Hepatocyte (in vitro differentiated cells): Measurements from ENCODE around the gene PTGIS. TPM values are rescaled to one million over a fixed set of nuclear protein-coding genes. Genes with fewer than 3 reads are reported as not detected.

Experiments
- DNase-seq: peaks from one replicate; pipeline ENCODE4 v3.0.0-alpha.2; 2016; ENCODE audit warnings: low spot score
- H2AFZ ChIP-seq: fragments of 200-600 bp; sonication (generic); 2 replicates; pipeline ENCODE4 v1.6.0; 2016; ENCODE audit warnings: antibody characterized with exemption, mild to moderate bottlenecking
- H3K27ac ChIP-seq: fragments of 200-600 bp; sonication (generic); 2 replicates; pipeline ENCODE4 v1.5.1; 2016; ENCODE audit warnings: mild to moderate bottlenecking
- H3K27me3 ChIP-seq: fragments of 200-600 bp; sonication (generic); 2 replicates; pipeline ENCODE4 v1.6.1; 2016
- H3K36me3 ChIP-seq: fragments of 200-600 bp; sonication (generic); replicated peaks from 2 replicates; pipeline ENCODE4 v1.5.1; 2016; ENCODE audit warnings: low read depth; ENCODE audit not compliant: insufficient read depth
- H3K4me1 ChIP-seq: fragments of 200-600 bp; sonication (generic); 2 replicates; pipeline ENCODE4 v1.5.1; 2016; ENCODE audit warnings: mild to moderate bottlenecking, moderate library complexity; ENCODE audit not compliant: insufficient read depth
- H3K4me2 ChIP-seq: fragments of 200-600 bp; sonication (generic); 2 replicates; pipeline ENCODE4 v1.6.0; 2016
- H3K4me3 ChIP-seq: fragments of 200-600 bp; sonication (generic); 2 replicates; pipeline ENCODE4 v1.5.1; 2016; ENCODE audit warnings: mild to moderate bottlenecking
- H3K79me2 ChIP-seq: fragments of 200-600 bp; sonication (generic); 2 replicates; pipeline ENCODE4 v1.6.0; 2017; ENCODE audit warnings: mild to moderate bottlenecking
- H3K9me2 ChIP-seq: fragments of 200-600 bp; sonication (generic); replicated peaks from 2 replicates; pipeline ENCODE4 v1.6.0; 2017; ENCODE audit warnings: mild to moderate bottlenecking; ENCODE audit not compliant: insufficient read depth
- H3K9me3 ChIP-seq: fragments of 200-600 bp; sonication (generic); 2 replicates; pipeline ENCODE4 v1.5.1; 2016; ENCODE audit warnings: low read depth, mild to moderate bottlenecking
- H4K20me1 ChIP-seq: fragments of 200-600 bp; sonication (generic); 2 replicates; pipeline ENCODE4 v1.6.0; 2016; ENCODE audit warnings: mild to moderate bottlenecking; ENCODE audit not compliant: insufficient read depth, poor library complexity, severe bottlenecking
- CTCF ChIP-seq: fragments of 200-600 bp; sonication (generic); IDR thresholded peaks from 2 replicates; pipeline ENCODE4 v1.5.1; 2016; ENCODE audit warnings: antibody characterized with exemption, mild to moderate bottlenecking; ENCODE audit not compliant: poor library complexity
- EZH2 ChIP-seq: fragments of 200-600 bp; sonication (generic); IDR thresholded peaks from 2 replicates; pipeline ENCODE4 v1.6.1; 2016; ENCODE audit warnings: antibody characterized with exemption, mild to moderate bottlenecking, borderline replicate concordance
- EZH2phosphoT487 ChIP-seq: fragments of 200-600 bp; sonication (generic); IDR thresholded peaks from one replicate; pipeline ENCODE4 v1.6.1; 2018; ENCODE audit warnings: antibody characterized with exemption, mild to moderate bottlenecking, low read depth, moderate library complexity; ENCODE audit not compliant: unreplicated experiment, severe bottlenecking
- WGBS: methylation state at CpG from one replicate; pipeline ENCODE4 v1.1.6; 2016; ENCODE audit warnings: low lambda C conversion rate; ENCODE audit errors: missing lambda C conversion rate; 5-methylcytosine and 5-hydroxymethylcytosine counted together
- polyA plus RNA-seq: library from polyadenylated mRNA; unstranded; fragments of >200 nt; fragmentation: Nextera tagmentation; extraction: Ambion mirVana; gene quantifications from 2 replicates; pipeline ENCODE4 v1.2.1, GENCODE V29; 2016
- total RNA-seq: library from RNA; depleted of rRNA; stranded (reverse); fragments of >200 nt; gene quantifications from 2 replicates; pipeline ENCODE4 v1.2.3, GENCODE V29; 2014

Gene PTGIS
- total and polyA plus RNA-seq, 2 experiments from 2014 or later = 25.4 to 26.1 TPM

GRCh38 chr20:49526568-49526967 lies 41.4 kb downstream of the PTGIS start:
- DNase-seq = no peak
- Histone ChIP-seq H3K27me3 (no peaks in the 10 kb centered on the region), H3K9me2 (no peaks in the 10 kb centered on the region), H3K4me1 (no peaks in the 10 kb centered on the region), H3K79me2 (no peaks in the 10 kb centered on the region), H2AFZ (no peak overlapping the region), H3K27ac (no peak overlapping the region), H4K20me1 (no peaks in the 10 kb centered on the region), H3K9me3 (no peaks in the 10 kb centered on the region), H3K4me2 (no peak overlapping the region), H3K36me3 (no peaks in the 10 kb centered on the region), H3K4me3 (no peak overlapping the region)
- no peak for TF ChIP-seq EZH2
- WGBS = 89% methylated on average over 2 of the region's 2 CpGs

GRCh38 chr20:49526056-49526455 lies 41.9 kb downstream of the PTGIS start:
- Histone ChIP-seq H3K4me3 (no peak overlapping the region), H2AFZ (no peak overlapping the region), H4K20me1 (no peaks in the 10 kb centered on the region), H3K27ac (no peak overlapping the region), H3K27me3 (no peaks in the 10 kb centered on the region), H3K4me2 (no peak overlapping the region), H3K36me3 (no peaks in the 10 kb centered on the region), H3K79me2 (no peaks in the 10 kb centered on the region), H3K9me3 (no peaks in the 10 kb centered on the region), H3K4me1 (no peaks in the 10 kb centered on the region), H3K9me2 (no peaks in the 10 kb centered on the region)
- DNase-seq = no peak
- TF ChIP-seq EZH2 (no peak), EZH2phosphoT487 (no peak), CTCF (no peak)
- WGBS = 85% methylated on average over 6 of the region's 6 CpGs

- 97% methylated on average over 8 of the region's 8 CpGs for whole genome bisulfite sequencing
Measured at GRCh38 chr20:49523767-49524360, 44.1 kb downstream of the PTGIS start.

GRCh38 chr20:49521356-49521755 lies 46.6 kb downstream of the PTGIS start:
- Histone ChIP-seq H3K9me2 (no peaks in the 10 kb centered on the region), H3K27ac (no peak overlapping the region), H3K4me2 (no peak overlapping the region), H4K20me1 (no peaks in the 10 kb centered on the region), H3K4me1 (no peaks in the 10 kb centered on the region), H3K9me3 (no peaks in the 10 kb centered on the region), H3K36me3 (no peaks in the 10 kb centered on the region), H2AFZ (no peak overlapping the region), H3K4me3 (no peak overlapping the region), H3K27me3 (no peaks in the 10 kb centered on the region), H3K79me2 (no peaks in the 10 kb centered on the region)
- DNase-seq = no peak
- TF ChIP-seq CTCF (no peak), EZH2 (no peak), EZH2phosphoT487 (no peak)
- 90% methylated on average over 4 of the region's 4 CpGs for WGBS

More at GRCh38 chr20:49523767-49524360, 44.1 kb downstream of the PTGIS start:
- no peaks in the 10 kb centered on the region for H3K9me2 ChIP-seq
- no peak overlapping the region for H3K4me2 ChIP-seq
- no peaks in the 10 kb centered on the region for H3K27me3 ChIP-seq
- H3K4me3 ChIP-seq = no peak overlapping the region
- H3K4me1 ChIP-seq = no peaks in the 10 kb centered on the region
- H3K9me3 ChIP-seq = no peaks in the 10 kb centered on the region
- TF ChIP-seq EZH2phosphoT487 = no peak
- no peak for TF ChIP-seq CTCF
- no peak for TF ChIP-seq EZH2
- no peaks in the 10 kb centered on the region for H4K20me1 ChIP-seq
- no peak overlapping the region for H3K27ac ChIP-seq
- H3K36me3 ChIP-seq = no peaks in the 10 kb centered on the region
- DNase-seq = no peak
- no peaks in the 10 kb centered on the region for H3K79me2 ChIP-seq
- H2AFZ ChIP-seq = no peak overlapping the region
